ENCODE data around the gene ZNF598. TPM values are rescaled to one million over a fixed set of nuclear protein-coding genes. Genes with fewer than 3 reads are reported as not detected.

Gene ZNF598
- total RNA-seq, 1 experiment from 2014 or later = 75.8 TPM

- H3K27me3 ChIP-seq (replicated peaks; ENCODE audit: insufficient read depth, low read depth, low read length, poor library complexity) = no peaks in the 10 kb centered on the region
- no TSS peak for BruUV-seq (replicated peaks)
- DNase-seq (ENCODE audit: low spot score) = no peak
- POLR2A ChIA-PET (ENCODE audit: low non-redundant PET) = interaction anchor here (0.6 to 0.7 kb wide), 2 partner anchors 485 to 812 kb away, joined by 3 to 13 read pairs; no protein-coding TSS in a partner anchor
- CTCF ChIA-PET = interaction anchor here (0.6 to 0.7 kb wide), 2 partner anchors 158 to 913 kb away, joined by 3 to 8 read pairs; no protein-coding TSS in a partner anchor
- no peak overlapping the region for H3K27ac ChIP-seq (ENCODE audit: low read depth, low read length, poor library complexity, severe bottlenecking)
- peak overlapping the region; percentile 81 for H3K4me3 ChIP-seq (ENCODE audit: low read depth, low read length, poor library complexity, severe bottlenecking)
- H3K9me3 ChIP-seq (ENCODE audit: low read depth, low read length, poor library complexity, severe bottlenecking) = no peaks in the 10 kb centered on the region
- peaks cover 12% of the 10 kb centered on the region for H3K36me3 ChIP-seq (ENCODE audit: insufficient read depth, low read length, poor library complexity, severe bottlenecking)
- TF ChIP-seq CTCF (conservative IDR thresholded peaks at IDR 0.05; ENCODE audit: low read depth, low read length) (no peak), EZH2 (IDR thresholded peaks at IDR 0.05; ENCODE audit: borderline replicate concordance, low read depth, low read length, poor library complexity, severe bottlenecking) (no peak)
- intact Hi-C loops (cut with micrococcal nuclease; ENCODE audit: unreplicated experiment) = no loop called here
- peaks cover 20% of the 10 kb centered on the region for H3K4me1 ChIP-seq (ENCODE audit: insufficient read depth, low read length, poor library complexity, severe bottlenecking)
Measured at GRCh38 chr16:1982991-1983543, 26.6 kb downstream of the ZNF598 start.

GRCh38 chr16:1982013-1982433 is 27.6 kb downstream of the ZNF598 start:
- no peak overlapping the region for H3K4me3 ChIP-seq (ENCODE audit: low read depth, low read length, poor library complexity, severe bottlenecking)
- ChIA-PET POLR2A (ENCODE audit: low non-redundant PET) (interaction anchor here (0.6 kb wide), 1 partner anchor 692 kb away, joined by 5 read pairs; no protein-coding TSS in a partner anchor), CTCF (interaction anchor here (0.7 kb wide), 1 partner anchor 9 kb away, joined by 3 read pairs; no protein-coding TSS in a partner anchor)
- intact Hi-C loops (cut with micrococcal nuclease; ENCODE audit: unreplicated experiment) = no loop called here
- BruUV-seq (replicated peaks) = no TSS peak
- no peaks in the 10 kb centered on the region for H3K9me3 ChIP-seq (ENCODE audit: low read depth, low read length, poor library complexity, severe bottlenecking)
- H3K27me3 ChIP-seq (replicated peaks; ENCODE audit: insufficient read depth, low read depth, low read length, poor library complexity) = no peaks in the 10 kb centered on the region
- H3K36me3 ChIP-seq (ENCODE audit: insufficient read depth, low read length, poor library complexity, severe bottlenecking) = peaks cover 22% of the 10 kb centered on the region
- DNase-seq (ENCODE audit: low spot score) = no peak
- TF ChIP-seq EZH2 (IDR thresholded peaks at IDR 0.05; ENCODE audit: borderline replicate concordance, low read depth, low read length, poor library complexity, severe bottlenecking) (no peak), CTCF (conservative IDR thresholded peaks at IDR 0.05; ENCODE audit: low read depth, low read length) (no peak)
- peaks cover 20% of the 10 kb centered on the region for H3K4me1 ChIP-seq (ENCODE audit: insufficient read depth, low read length, poor library complexity, severe bottlenecking)
- H3K27ac ChIP-seq (ENCODE audit: low read depth, low read length, poor library complexity, severe bottlenecking) = no peak overlapping the region

- Histone ChIP-seq H3K9me3 (ENCODE audit: low read depth, low read length, poor library complexity, severe bottlenecking) (no peaks in the 10 kb centered on the region), H3K27ac (ENCODE audit: low read depth, low read length, poor library complexity, severe bottlenecking) (no peak within 1 kb of the TSS), H3K4me3 (ENCODE audit: low read depth, low read length, poor library complexity, severe bottlenecking) (no peak within 1 kb of the TSS), H3K27me3 (replicated peaks; ENCODE audit: insufficient read depth, low read depth, low read length, poor library complexity) (no peaks in the 10 kb centered on the region), H3K4me1 (ENCODE audit: insufficient read depth, low read length, poor library complexity, severe bottlenecking) (peaks cover 20% of the 10 kb centered on the region), H3K36me3 (ENCODE audit: insufficient read depth, low read length, poor library complexity, severe bottlenecking) (peaks cover 22% of the 10 kb centered on the region)
- DNase-seq (ENCODE audit: low spot score) = peak; percentile 62
- POLR2A ChIA-PET (ENCODE audit: low non-redundant PET) = interaction anchor here (0.6 to 0.7 kb wide), 2 partner anchors 16 to 692 kb away, joined by 4 to 5 read pairs; partner anchors contain the start of gene RPS2
- CTCF ChIA-PET = interaction anchor here (0.7 to 0.9 kb wide), 2 partner anchors 9 to 24 kb away, joined by 3 to 6 read pairs; no protein-coding TSS in a partner anchor
- no TSS peak for BruUV-seq (replicated peaks)
- intact Hi-C loops (cut with micrococcal nuclease; ENCODE audit: unreplicated experiment) = no loop called here
- TF ChIP-seq CTCF (conservative IDR thresholded peaks at IDR 0.05; ENCODE audit: low read depth, low read length) (no peak), EZH2 (IDR thresholded peaks at IDR 0.05; ENCODE audit: borderline replicate concordance, low read depth, low read length, poor library complexity, severe bottlenecking) (no peak)
Measured at GRCh38 chr16:1981398-1981836, 28.2 kb downstream of the ZNF598 start, which contains the start of gene NOXO1. TSS of gene NOXO1 (minus strand) at chr16:1981469. CDS start at chr16:1981179, 290 bp downstream.
